ENCODE results near the gene FGFR2.

DNA sequence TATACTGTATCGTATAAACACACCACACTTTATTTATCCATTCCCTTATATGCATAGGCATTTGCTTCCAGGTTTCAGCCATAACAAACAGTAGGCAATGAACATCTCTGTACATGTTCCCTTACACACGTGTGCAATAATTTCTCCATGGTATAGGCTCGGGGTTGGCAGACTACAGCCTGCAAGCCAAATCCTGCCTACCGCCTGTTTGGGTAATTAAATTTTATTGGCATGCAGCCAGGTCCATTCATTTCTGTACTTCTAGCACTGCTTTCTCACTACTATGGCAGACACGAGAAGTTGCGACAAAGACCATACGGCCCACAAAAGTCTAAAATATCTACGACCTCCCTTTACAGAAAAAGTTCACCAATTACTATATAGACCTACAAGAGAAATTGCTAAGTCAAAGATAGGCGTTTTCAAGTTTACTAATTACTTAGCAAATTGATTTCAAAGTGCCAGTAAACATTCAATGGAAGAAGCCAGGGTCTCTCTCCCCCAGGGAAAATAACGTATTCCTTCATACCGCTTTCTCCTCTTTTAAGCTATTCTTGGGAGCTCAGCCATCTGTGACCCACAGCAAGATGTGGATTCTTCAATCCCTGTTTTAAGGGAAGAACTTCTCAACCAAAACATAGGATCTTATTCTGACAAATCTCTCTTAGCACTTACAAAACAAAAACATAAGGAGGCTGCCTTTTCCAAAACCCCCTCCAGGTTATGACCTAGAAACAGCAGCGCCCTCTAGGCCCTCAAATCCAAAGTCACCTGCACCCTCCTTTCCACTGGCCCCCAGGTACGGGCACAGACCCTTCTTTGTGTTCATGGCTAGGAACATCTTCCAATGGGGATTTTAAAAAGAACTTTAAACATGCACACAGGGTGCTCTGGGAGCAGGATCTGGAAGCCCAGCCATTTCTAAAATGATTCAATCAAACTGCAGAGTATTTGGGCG, 100.5 kb downstream of the FGFR2 start:
- TF ChIP-seq, protein P1, sequence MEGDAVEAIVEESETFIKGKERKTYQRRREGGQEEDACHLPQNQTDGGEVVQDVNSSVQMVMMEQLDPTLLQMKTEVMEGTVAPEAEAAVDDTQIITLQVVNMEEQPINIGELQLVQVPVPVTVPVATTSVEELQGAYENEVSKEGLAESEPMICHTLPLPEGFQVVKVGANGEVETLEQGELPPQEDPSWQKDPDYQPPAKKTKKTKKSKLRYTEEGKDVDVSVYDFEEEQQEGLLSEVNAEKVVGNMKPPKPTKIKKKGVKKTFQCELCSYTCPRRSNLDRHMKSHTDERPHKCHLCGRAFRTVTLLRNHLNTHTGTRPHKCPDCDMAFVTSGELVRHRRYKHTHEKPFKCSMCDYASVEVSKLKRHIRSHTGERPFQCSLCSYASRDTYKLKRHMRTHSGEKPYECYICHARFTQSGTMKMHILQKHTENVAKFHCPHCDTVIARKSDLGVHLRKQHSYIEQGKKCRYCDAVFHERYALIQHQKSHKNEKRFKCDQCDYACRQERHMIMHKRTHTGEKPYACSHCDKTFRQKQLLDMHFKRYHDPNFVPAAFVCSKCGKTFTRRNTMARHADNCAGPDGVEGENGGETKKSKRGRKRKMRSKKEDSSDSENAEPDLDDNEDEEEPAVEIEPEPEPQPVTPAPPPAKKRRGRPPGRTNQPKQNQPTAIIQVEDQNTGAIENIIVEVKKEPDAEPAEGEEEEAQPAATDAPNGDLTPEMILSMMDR (IDR thresholded peaks at IDR 0.05 in 2 of 3, conservative IDR thresholded peaks at IDR 0.05 in 1 of 3; ENCODE audit: borderline replicate concordance in 1 of 3, insufficient read depth in 1 of 3, low read depth in 2 of 3, low read length in 2 of 3), result peak; percentile 33 to 48 (median 34); a peak in 5 of 6 replicates
- TF ChIP-seq POLR2A (IDR thresholded peaks at IDR 0.05; ENCODE audit: borderline replicate concordance, extremely low read depth, insufficient read depth, insufficient read length) (no peak), POLR2AphosphoS5 (IDR thresholded peaks at IDR 0.05; ENCODE audit: low read depth, low read length) (no peak), EZH2 (IDR thresholded peaks at IDR 0.05) (no peak), EZH2phosphoT487 (IDR thresholded peaks at IDR 0.05; ENCODE audit: borderline replicate concordance) (no peak), RAD21 (IDR thresholded peaks at IDR 0.05; ENCODE audit: low read depth) (peak; percentile 50), CEBPB (IDR thresholded peaks at IDR 0.05; ENCODE audit: low read depth) (no peak), YY1 (IDR thresholded peaks at IDR 0.05; ENCODE audit: extremely low read depth, insufficient replicate concordance, low read depth, low read length) (no peak), JUND (IDR thresholded peaks at IDR 0.05) (no peak), CBX3 (IDR thresholded peaks at IDR 0.05; ENCODE audit: low read depth) (no peak)
- TF ChIP-seq, protein P2, sequence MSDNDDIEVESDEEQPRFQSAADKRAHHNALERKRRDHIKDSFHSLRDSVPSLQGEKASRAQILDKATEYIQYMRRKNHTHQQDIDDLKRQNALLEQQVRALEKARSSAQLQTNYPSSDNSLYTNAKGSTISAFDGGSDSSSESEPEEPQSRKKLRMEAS (IDR thresholded peaks at IDR 0.05), result no peak
- TF ChIP-seq, protein P3, sequence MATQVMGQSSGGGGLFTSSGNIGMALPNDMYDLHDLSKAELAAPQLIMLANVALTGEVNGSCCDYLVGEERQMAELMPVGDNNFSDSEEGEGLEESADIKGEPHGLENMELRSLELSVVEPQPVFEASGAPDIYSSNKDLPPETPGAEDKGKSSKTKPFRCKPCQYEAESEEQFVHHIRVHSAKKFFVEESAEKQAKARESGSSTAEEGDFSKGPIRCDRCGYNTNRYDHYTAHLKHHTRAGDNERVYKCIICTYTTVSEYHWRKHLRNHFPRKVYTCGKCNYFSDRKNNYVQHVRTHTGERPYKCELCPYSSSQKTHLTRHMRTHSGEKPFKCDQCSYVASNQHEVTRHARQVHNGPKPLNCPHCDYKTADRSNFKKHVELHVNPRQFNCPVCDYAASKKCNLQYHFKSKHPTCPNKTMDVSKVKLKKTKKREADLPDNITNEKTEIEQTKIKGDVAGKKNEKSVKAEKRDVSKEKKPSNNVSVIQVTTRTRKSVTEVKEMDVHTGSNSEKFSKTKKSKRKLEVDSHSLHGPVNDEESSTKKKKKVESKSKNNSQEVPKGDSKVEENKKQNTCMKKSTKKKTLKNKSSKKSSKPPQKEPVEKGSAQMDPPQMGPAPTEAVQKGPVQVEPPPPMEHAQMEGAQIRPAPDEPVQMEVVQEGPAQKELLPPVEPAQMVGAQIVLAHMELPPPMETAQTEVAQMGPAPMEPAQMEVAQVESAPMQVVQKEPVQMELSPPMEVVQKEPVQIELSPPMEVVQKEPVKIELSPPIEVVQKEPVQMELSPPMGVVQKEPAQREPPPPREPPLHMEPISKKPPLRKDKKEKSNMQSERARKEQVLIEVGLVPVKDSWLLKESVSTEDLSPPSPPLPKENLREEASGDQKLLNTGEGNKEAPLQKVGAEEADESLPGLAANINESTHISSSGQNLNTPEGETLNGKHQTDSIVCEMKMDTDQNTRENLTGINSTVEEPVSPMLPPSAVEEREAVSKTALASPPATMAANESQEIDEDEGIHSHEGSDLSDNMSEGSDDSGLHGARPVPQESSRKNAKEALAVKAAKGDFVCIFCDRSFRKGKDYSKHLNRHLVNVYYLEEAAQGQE (IDR thresholded peaks at IDR 0.05; ENCODE audit: low read depth), result no peak
